ENCODE measurements around the gene TRABD2B. TPM values are rescaled to one million over a fixed set of nuclear protein-coding genes. Genes with fewer than 3 reads are reported as not detected.

The TRABD2B gene
- total and polyA plus RNA-seq, 2 of the 4 experiments (the other 2 are of a cell fraction): not detected

- BruUV-seq (replicated peaks): no TSS peak
- Histone ChIP-seq H3K14ac (replicated peaks; ENCODE audit: low read depth, low read length) (no peak overlapping the region), H2BK5ac (ENCODE audit: low read depth, low read length, poor library complexity, severe bottlenecking) (no peak overlapping the region), H3K79me1 (ENCODE audit: low read depth in 1 of 2, low read length in 2 of 2) (no peaks in the 10 kb centered on the region), H4K8ac (ENCODE audit: low read depth in 2 of 2, low read length in 2 of 2) (no peak overlapping the region), H3K56ac (ENCODE audit: extremely low read depth, insufficient read depth, low read length) (no peak overlapping the region), H2BK15ac (ENCODE audit: low read depth, low read length) (no peak overlapping the region), H3K18ac (ENCODE audit: low read depth, low read length) (no peak overlapping the region), H2BK20ac (ENCODE audit: low read depth, low read length) (no peak overlapping the region), H4K20me1 (ENCODE audit: insufficient read depth, low read length) (no peaks in the 10 kb centered on the region), H3K9me3 (ENCODE audit: control insufficient read depth, insufficient read depth, low read length) (no peaks in the 10 kb centered on the region), H3K4ac (ENCODE audit: low read depth, low read length) (no peak overlapping the region), H3K4me3 (ENCODE audit: insufficient read depth, low read depth, low read length) (no peak overlapping the region), H3K27ac (ENCODE audit: insufficient read depth, low read length) (no peak overlapping the region), H3K27me3 (ENCODE audit: control insufficient read depth, insufficient read depth, low read length) (no peaks in the 10 kb centered on the region), H3K9ac (ENCODE audit: low read depth, low read length) (no peak overlapping the region), H2AFZ (replicated peaks; ENCODE audit: low read length, poor library complexity) (peak overlapping the region; percentile 6), H4K5ac (ENCODE audit: low read depth, low read length) (no peak overlapping the region), H3K9me1 (ENCODE audit: insufficient read depth, low read length) (no peaks in the 10 kb centered on the region), H2AK5ac (ENCODE audit: low read depth, low read length) (no peak overlapping the region), H4K91ac (ENCODE audit: insufficient read depth, low read depth, low read length) (no peak overlapping the region), H3K4me1 (ENCODE audit: control insufficient read depth, insufficient read depth, low read length) (no peaks in the 10 kb centered on the region), H2BK120ac (ENCODE audit: low read depth, low read length) (no peak overlapping the region), H3K4me2 (ENCODE audit: low read depth, low read length) (no peak overlapping the region), H3K36me3 (ENCODE audit: control insufficient read depth, insufficient read depth, low read length) (no peaks in the 10 kb centered on the region), H3K23ac (ENCODE audit: low read depth, low read length) (no peak overlapping the region), H2AK9ac (replicated peaks; ENCODE audit: low read depth, low read length, poor library complexity) (no peak overlapping the region)
- ChIA-PET CTCF (no interaction called here), POLR2A (ENCODE audit: unreplicated experiment) (no interaction called here)
- dilution Hi-C loops (cut with HindIII; ENCODE audit: low sequenced_read_pairs, unreplicated experiment): no loop called here
- DNase-seq (no peak), ATAC-seq (ENCODE audit: low read depth) (no peak)
- in situ Hi-C loops (cut with MboI; ENCODE audit: low sequenced_read_pairs): no loop called here
- no peak for TF ChIP-seq BHLHE40 (IDR thresholded peaks at IDR 0.05; ENCODE audit: low read depth, low read length)
- no peak for TF ChIP-seq FOS (IDR thresholded peaks at IDR 0.05; ENCODE audit: low read depth, low read length)
- TF ChIP-seq CHD1 (IDR thresholded peaks at IDR 0.05; ENCODE audit: low read depth, low read length): no peak
- no peak for TF ChIP-seq ELK1 (IDR thresholded peaks at IDR 0.05; ENCODE audit: borderline replicate concordance, low read depth, low read length)
- TF ChIP-seq CEBPB (IDR thresholded peaks at IDR 0.05; ENCODE audit: low read depth, low read length): no peak
- TF ChIP-seq MAZ (IDR thresholded peaks at IDR 0.05; ENCODE audit: borderline replicate concordance, low read depth, low read length): no peak
- TF ChIP-seq RCOR1 (IDR thresholded peaks at IDR 0.05; ENCODE audit: insufficient replicate concordance, low read length): no peak
- no peak for TF ChIP-seq RFX5 (IDR thresholded peaks at IDR 0.05; ENCODE audit: low read depth, low read length)
- no peak for TF ChIP-seq CTCF (conservative IDR thresholded peaks at IDR 0.05; ENCODE audit: low read depth, low read length)
- TF ChIP-seq SMC3 (IDR thresholded peaks at IDR 0.05; ENCODE audit: low read depth, low read length): no peak
- TF ChIP-seq NFE2L2 (IDR thresholded peaks at IDR 0.05; ENCODE audit: low read depth, low read length): no peak
- TF ChIP-seq RAD21 (IDR thresholded peaks at IDR 0.05; ENCODE audit: low read length): no peak
- no peak for TF ChIP-seq MXI1 (IDR thresholded peaks at IDR 0.05; ENCODE audit: borderline replicate concordance, low read depth, low read length)
- no peak for TF ChIP-seq USF2 (IDR thresholded peaks at IDR 0.05; ENCODE audit: low read depth, low read length)
- no peak for TF ChIP-seq MAFK (IDR thresholded peaks at IDR 0.05; ENCODE audit: low read depth, low read length)
- no peak for TF ChIP-seq POLR2A (IDR thresholded peaks at IDR 0.05; ENCODE audit: low read depth, low read length)
- WGBS, 2 experiments (ENCODE audit: extremely low coverage in 2 of 2, insufficient read length in 1 of 2): 92% methylated on average over 2 of the region's 4 CpGs; no CpG with 5 or more reads in 1 of the 2 experiments
- intact Hi-C loops (cut with micrococcal nuclease): no loop called here
Observed at GRCh38 chr1:47856996-47857395, 140.2 kb downstream of the TRABD2B start.
